ENCODE results near the gene DHX15.

GRCh38 chr4:24527371-24527770 lies 57.0 kb downstream of the DHX15 start:
- TF ChIP-seq ZNF318 (CRISPR knock-in tag; IDR thresholded peaks at IDR 0.05) (no peak), ATF6 (CRISPR knock-in tag; conservative IDR thresholded peaks at IDR 0.05) (no peak), TCF12 (IDR thresholded peaks at IDR 0.05) (no peak), TCF12 (CRISPR knock-in tag; IDR thresholded peaks at IDR 0.05) (no peak), NFE2L1 (CRISPR knock-in tag; IDR thresholded peaks at IDR 0.05; ENCODE audit: borderline replicate concordance) (no peak), CHD2 (IDR thresholded peaks at IDR 0.05; ENCODE audit: low read depth, low read length) (no peak), ZNF282 (IDR thresholded peaks at IDR 0.05; ENCODE audit: partially characterized antibody) (no peak), SIX4 (CRISPR knock-in tag; IDR thresholded peaks at IDR 0.05) (no peak), ZMYM4 (CRISPR knock-in tag; IDR thresholded peaks at IDR 0.05) (no peak), ZNF224 (CRISPR knock-in tag; IDR thresholded peaks at IDR 0.05) (no peak), ZNF670 (CRISPR knock-in tag; IDR thresholded peaks at IDR 0.05; ENCODE audit: borderline replicate concordance) (no peak)

Data from HepG2 (cell line).